ENCODE data around the gene RASGRP4.

DNA sequence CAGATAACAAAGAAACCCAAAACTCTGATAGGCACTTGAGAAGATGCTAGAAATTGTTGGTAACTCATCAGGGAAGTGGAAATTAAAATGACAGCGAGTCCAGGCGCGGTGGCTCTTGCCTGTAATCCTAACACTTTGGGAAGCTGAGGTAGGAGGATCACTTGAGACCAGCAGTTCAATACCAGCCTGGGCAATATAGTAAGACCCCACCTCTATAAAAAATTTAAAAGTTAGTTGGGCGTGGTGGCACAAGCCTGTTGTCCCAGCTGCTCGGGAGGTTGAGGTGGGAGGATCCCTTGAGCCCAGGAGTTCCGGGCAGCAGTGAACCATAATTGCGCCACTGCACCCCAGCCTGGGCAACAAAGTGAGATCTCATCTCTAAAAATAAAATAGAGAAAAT is 4.9 kb upstream of the RASGRP4 start:
- TF ChIP-seq, protein P1, sequence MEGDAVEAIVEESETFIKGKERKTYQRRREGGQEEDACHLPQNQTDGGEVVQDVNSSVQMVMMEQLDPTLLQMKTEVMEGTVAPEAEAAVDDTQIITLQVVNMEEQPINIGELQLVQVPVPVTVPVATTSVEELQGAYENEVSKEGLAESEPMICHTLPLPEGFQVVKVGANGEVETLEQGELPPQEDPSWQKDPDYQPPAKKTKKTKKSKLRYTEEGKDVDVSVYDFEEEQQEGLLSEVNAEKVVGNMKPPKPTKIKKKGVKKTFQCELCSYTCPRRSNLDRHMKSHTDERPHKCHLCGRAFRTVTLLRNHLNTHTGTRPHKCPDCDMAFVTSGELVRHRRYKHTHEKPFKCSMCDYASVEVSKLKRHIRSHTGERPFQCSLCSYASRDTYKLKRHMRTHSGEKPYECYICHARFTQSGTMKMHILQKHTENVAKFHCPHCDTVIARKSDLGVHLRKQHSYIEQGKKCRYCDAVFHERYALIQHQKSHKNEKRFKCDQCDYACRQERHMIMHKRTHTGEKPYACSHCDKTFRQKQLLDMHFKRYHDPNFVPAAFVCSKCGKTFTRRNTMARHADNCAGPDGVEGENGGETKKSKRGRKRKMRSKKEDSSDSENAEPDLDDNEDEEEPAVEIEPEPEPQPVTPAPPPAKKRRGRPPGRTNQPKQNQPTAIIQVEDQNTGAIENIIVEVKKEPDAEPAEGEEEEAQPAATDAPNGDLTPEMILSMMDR (IDR thresholded peaks at IDR 0.05) = no peak
- no peak for TF ChIP-seq POLR2AphosphoS5 (IDR thresholded peaks at IDR 0.05)

All from breast epithelium (tissue), 3 donors.